Uterus (tissue), 4 donors: Measurements from ENCODE around the gene HOMER2. TPM values are rescaled to one million over a fixed set of nuclear protein-coding genes. Genes with fewer than 3 reads are reported as not detected.

Source experiments
- DNase-seq, 2 donors: peaks; one replicate each; pipeline ENCODE4 v3.0.0-alpha.2; 2019 to 2020
- H3K27ac ChIP-seq, 2 donors: fragments of 200-600 bp; sonication (generic); 1 replicate in 1 of 2; 2 replicates in 1 of 2; pipeline ENCODE4 v1.5.1; 2016 to 2018
- H3K27me3 ChIP-seq, 2 donors: fragments of 200-600 bp; sonication (generic); one replicate each; pipeline ENCODE4 v1.5.1; 2018 to 2019; ENCODE audit warnings: control low read depth in 1 of 2
- H3K36me3 ChIP-seq, 2 donors: fragments of 200-600 bp; sonication (generic); one replicate each; pipeline ENCODE4 v1.5.1; 2019; ENCODE audit warnings: control low read depth in 1 of 2
- H3K4me1 ChIP-seq, 2 donors: fragments of 200-600 bp; sonication (generic); one replicate each; pipeline ENCODE4 v1.5.1; 2018 to 2019; ENCODE audit warnings: control low read depth in 1 of 2
- H3K4me3 ChIP-seq, 2 donors: fragments of 200-600 bp; sonication (generic); 1 replicate in 1 of 2; 2 replicates in 1 of 2; pipeline ENCODE4 v1.5.1; 2018 to 2019; ENCODE audit warnings: mild to moderate bottlenecking in 1 of 2
- H3K9me3 ChIP-seq, 2 donors: fragments of 200-600 bp; sonication (generic); one replicate each; pipeline ENCODE4 v1.5.1; 2019; ENCODE audit warnings: control low read depth in 1 of 2
- CTCF ChIP-seq, 4 experiments: fragments of 200-600 bp in 2 of 4; fragments of 450-650 bp in 2 of 4; sonication (generic) in 2 of 4; IDR thresholded peaks; one replicate each; pipeline ENCODE4 v1.5.1; 2016 to 2019; ENCODE audit warnings: antibody characterized with exemption in 4 of 4, mild to moderate bottlenecking in 2 of 4, moderate library complexity in 1 of 4
- POLR2A ChIP-seq, 2 donors: fragments of 450-650 bp; IDR thresholded peaks; one replicate each; pipeline ENCODE4 v1.6.1; 2016; ENCODE audit warnings: antibody characterized with exemption in 2 of 2, mild to moderate bottlenecking in 1 of 2, moderate library complexity in 1 of 2
- intact Hi-C: fragments of 100-400 bp; cut with DNase I; formaldehyde crosslinking; loops from one replicate; pipeline ENCODE4 v1.15.1; 2023; ENCODE audit warnings: low total_unique reads
- total RNA-seq, 4 donors: library from RNA; depleted of rRNA in 3 of 4; stranded (reverse); fragments of >200 nt in 3 of 4; gene quantifications; one replicate each; pipeline versions ENCODE4 v1.1.0 to v1.2.4, GENCODE V29; 2014 to 2023
- donor health status: DM: yes; HTN: yes; CAD: no.

HOMER2 gene
- total RNA-seq, 4 donors from 2014 or later: 5.1 to 50.0 (median 10.6) TPM

- H3K36me3 ChIP-seq: no peaks in the 10 kb centered on the region
- intact Hi-C loops: no loop called here
- H3K27me3 ChIP-seq: no peaks in the 10 kb centered on the region
- no peak overlapping the region for H3K27ac ChIP-seq
- H3K4me1 ChIP-seq: no peaks in the 10 kb centered on the region
- no peaks in the 10 kb centered on the region for H3K9me3 ChIP-seq
- DNase-seq: no peak
- TF ChIP-seq POLR2A (IDR thresholded peaks at IDR 0.05): no peak
- TF ChIP-seq CTCF (IDR thresholded peaks at IDR 0.05): no peak
- no peak overlapping the region for H3K4me3 ChIP-seq
Observed at GRCh38 chr15:82937712-82938058, 14.8 kb downstream of the HOMER2 start.

GRCh38 chr15:82936966-82937711 is 15.4 kb downstream of the HOMER2 start:
- no peak for DNase-seq
- H3K4me1 ChIP-seq: no peaks in the 10 kb centered on the region
- TF ChIP-seq POLR2A (IDR thresholded peaks at IDR 0.05): no peak
- TF ChIP-seq CTCF (IDR thresholded peaks at IDR 0.05): no peak
- H3K27me3 ChIP-seq: no peaks in the 10 kb centered on the region
- H3K27ac ChIP-seq: no peak overlapping the region
- no peak overlapping the region for H3K4me3 ChIP-seq
- H3K36me3 ChIP-seq: no peaks in the 10 kb centered on the region
- H3K9me3 ChIP-seq: no peaks in the 10 kb centered on the region
- intact Hi-C loops: no loop called here

- intact Hi-C loops: no loop called here
- Histone ChIP-seq H3K27ac (no peak overlapping the region), H3K4me1 (no peaks in the 10 kb centered on the region), H3K36me3 (no peaks in the 10 kb centered on the region), H3K4me3 (no peak overlapping the region), H3K27me3 (no peaks in the 10 kb centered on the region), H3K9me3 (no peaks in the 10 kb centered on the region)
- DNase-seq: no peak
- TF ChIP-seq CTCF (IDR thresholded peaks at IDR 0.05): no peak
- TF ChIP-seq POLR2A (IDR thresholded peaks at IDR 0.05): no peak
Observed at GRCh38 chr15:82935382-82935781, 17.1 kb downstream of the HOMER2 start.

GRCh38 chr15:82934100-82934880 is 18.2 kb downstream of the HOMER2 start:
- no peak overlapping the region for H3K4me3 ChIP-seq
- no peaks in the 10 kb centered on the region for H3K9me3 ChIP-seq
- DNase-seq: no peak
- TF ChIP-seq POLR2A (IDR thresholded peaks at IDR 0.05) (no peak), CTCF (IDR thresholded peaks at IDR 0.05) (no peak)
- H3K36me3 ChIP-seq: no peaks in the 10 kb centered on the region
- no peaks in the 10 kb centered on the region for H3K27me3 ChIP-seq
- intact Hi-C loops: no loop called here
- no peaks in the 10 kb centered on the region for H3K4me1 ChIP-seq
- no peak overlapping the region for H3K27ac ChIP-seq

GRCh38 chr15:82933576-82933975 is 18.9 kb downstream of the HOMER2 start:
- TF ChIP-seq POLR2A (IDR thresholded peaks at IDR 0.05) (no peak), CTCF (IDR thresholded peaks at IDR 0.05) (no peak)
- no peak for DNase-seq
- no peaks in the 10 kb centered on the region for H3K36me3 ChIP-seq
- H3K4me3 ChIP-seq: no peak overlapping the region
- H3K27me3 ChIP-seq: no peaks in the 10 kb centered on the region
- H3K27ac ChIP-seq: no peak overlapping the region
- H3K9me3 ChIP-seq: no peaks in the 10 kb centered on the region
- no peaks in the 10 kb centered on the region for H3K4me1 ChIP-seq
- intact Hi-C loops: no loop called here
